Neuronal stem cell (in vitro differentiated cells): Measurements from ENCODE around the gene IGSF6. TPM values are rescaled to one million over a fixed set of nuclear protein-coding genes. Genes with fewer than 3 reads are reported as not detected.

ENCODE experiments used
- small RNA-seq: library from polyadenylated mRNA; stranded (forward); fragments of <200 nt; extraction: miRNeasy Mini kit (QIAGEN cat#:217004); gene quantifications from one replicate; pipeline ENCODE3, GENCODE V24; 2013; ENCODE audit not compliant: insufficient read depth

IGSF6 gene

Small RNA genes within 50 kb of the gene (small RNA-seq; reads per million reads assigned to genes)
- gene RNU6-1005P = not detected
- gene RNU6-196P = not detected
